ENCODE measurements around the gene IL3RA.
"Not testable (repeated sequence)": the region's sequence is repeated elsewhere in the genome, so short reads cannot be mapped to it uniquely, and the experiment has no call there.

Gene IL3RA

DNA sequence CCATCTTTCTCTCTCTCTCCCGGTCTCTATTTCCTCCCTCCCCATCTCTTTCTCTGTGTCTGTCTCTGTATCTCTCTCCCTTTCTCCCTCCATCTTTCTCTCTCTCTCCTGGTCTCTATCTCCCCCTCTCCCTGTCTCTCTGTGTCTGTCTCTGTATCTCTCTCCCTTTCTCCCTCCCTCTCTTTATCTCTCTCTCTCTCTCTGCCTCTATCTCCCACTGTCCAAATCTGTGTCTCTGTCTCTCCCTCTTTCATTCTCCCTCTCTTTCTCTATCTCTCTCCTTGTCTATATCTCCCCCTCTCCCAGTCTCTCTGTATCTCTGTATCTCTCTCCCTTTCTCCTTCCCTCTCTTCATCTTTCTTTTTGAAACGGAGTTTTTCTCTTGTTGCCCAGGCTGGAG is 23.6 kb downstream of the IL3RA start:
- no peak for DNase-seq
- no peaks in the 10 kb centered on the region for H3K27me3 ChIP-seq (ENCODE audit: insufficient read depth, low read length)
- no peak overlapping the region for H4K8ac ChIP-seq (ENCODE audit: low read depth, low read length)
- no peak overlapping the region for H3K14ac ChIP-seq (ENCODE audit: low read length)
- peaks cover 5% of the 10 kb centered on the region in 2 experiments for H3K4me1 ChIP-seq (ENCODE audit: control insufficient read depth in 1 of 2, insufficient read depth in 2 of 2, low read length in 2 of 2)
- no peak overlapping the region for H2BK120ac ChIP-seq (ENCODE audit: insufficient read depth, low read length, poor library complexity)
- no peak overlapping the region for H3K9ac ChIP-seq (ENCODE audit: low read length)
- H3K4me3 ChIP-seq (ENCODE audit: low read depth, low read length), result no peak overlapping the region
- no peak overlapping the region for H3K4ac ChIP-seq (ENCODE audit: low read depth, low read length)
- H3K79me1 ChIP-seq (ENCODE audit: low read length), result no peaks in the 10 kb centered on the region
- WGBS (ENCODE audit: extremely low coverage, insufficient coverage, insufficient read length), result no CpG with 5 or more reads among the region's 2 CpGs
- H3K23ac ChIP-seq (ENCODE audit: low read length), result no peak overlapping the region
- no peaks in the 10 kb centered on the region for H3K79me2 ChIP-seq (ENCODE audit: control insufficient read depth, insufficient read depth, low read length, poor library complexity)
- no peak overlapping the region for H2BK5ac ChIP-seq (ENCODE audit: low read depth, low read length, poor library complexity)
- H3K18ac ChIP-seq (ENCODE audit: low read length), result no peak overlapping the region
- no peak overlapping the region for H2AK5ac ChIP-seq (ENCODE audit: low read length)
- no peak overlapping the region for H3K4me2 ChIP-seq (ENCODE audit: low read length)
- no peak overlapping the region for H2AFZ ChIP-seq (ENCODE audit: insufficient read depth, low read length, poor library complexity)
- no peak overlapping the region for H3K27ac ChIP-seq (ENCODE audit: low read depth, low read length)
- no peak overlapping the region for H4K91ac ChIP-seq (ENCODE audit: low read depth, low read length)
- peaks cover 3% of the 10 kb centered on the region for H3K9me3 ChIP-seq (ENCODE audit: insufficient read depth, low read depth, low read length)
- H4K12ac ChIP-seq (ENCODE audit: low read depth, low read length), result no peak overlapping the region
- no peak overlapping the region for H2BK12ac ChIP-seq (ENCODE audit: low read length)
- no peaks in the 10 kb centered on the region for H3K36me3 ChIP-seq (ENCODE audit: control insufficient read depth in 1 of 2, insufficient read depth in 2 of 2, low read length in 2 of 2)

DNA sequence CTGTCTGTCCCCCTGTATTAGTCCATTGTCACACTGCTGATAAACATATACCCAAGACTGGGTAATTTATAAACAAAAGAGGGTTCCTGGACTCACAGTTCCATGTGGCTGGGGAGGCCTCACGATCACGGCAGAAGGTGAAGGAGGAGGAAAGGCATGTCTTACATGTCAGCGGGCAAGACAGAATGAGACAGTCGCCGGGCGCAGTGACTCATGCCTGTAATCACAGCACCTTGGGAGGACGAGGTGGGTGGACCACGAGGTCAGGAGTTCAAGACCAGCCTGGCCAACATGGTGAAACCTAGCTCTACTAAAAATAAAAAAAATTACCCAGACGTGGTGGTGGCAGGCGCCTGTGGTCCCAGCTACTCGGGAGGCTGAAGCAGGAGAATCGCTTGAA is 24.7 kb downstream of the IL3RA start:
- Histone ChIP-seq H4K12ac (ENCODE audit: low read depth, low read length) (no peak overlapping the region), H2BK5ac (ENCODE audit: low read depth, low read length, poor library complexity) (no peak overlapping the region), H2BK12ac (ENCODE audit: low read length) (no peak overlapping the region), H2BK120ac (ENCODE audit: insufficient read depth, low read length, poor library complexity) (no peak overlapping the region), H3K79me2 (ENCODE audit: control insufficient read depth, insufficient read depth, low read length, poor library complexity) (no peaks in the 10 kb centered on the region), H3K23ac (ENCODE audit: low read length) (no peak overlapping the region), H3K27me3 (ENCODE audit: insufficient read depth, low read length) (no peaks in the 10 kb centered on the region), H3K79me1 (ENCODE audit: low read length) (no peaks in the 10 kb centered on the region), H4K8ac (ENCODE audit: low read depth, low read length) (no peak overlapping the region), H3K9ac (ENCODE audit: low read length) (no peak overlapping the region), H3K4me2 (ENCODE audit: low read length) (no peak overlapping the region), H3K18ac (ENCODE audit: low read length) (no peak overlapping the region), H2AFZ (ENCODE audit: insufficient read depth, low read length, poor library complexity) (no peak overlapping the region), H4K91ac (ENCODE audit: low read depth, low read length) (no peak overlapping the region), H3K4me1 (ENCODE audit: control insufficient read depth in 1 of 2, insufficient read depth in 2 of 2, low read length in 2 of 2) (no peaks in the 10 kb centered on the region), H3K27ac (ENCODE audit: low read depth, low read length) (no peak overlapping the region), H3K4me3 (ENCODE audit: low read depth, low read length) (no peak overlapping the region), H3K36me3 (ENCODE audit: control insufficient read depth in 1 of 2, insufficient read depth in 2 of 2, low read length in 2 of 2) (no peaks in the 10 kb centered on the region), H3K4ac (ENCODE audit: low read depth, low read length) (no peak overlapping the region), H2AK5ac (ENCODE audit: low read length) (no peak overlapping the region), H3K9me3 (ENCODE audit: insufficient read depth, low read depth, low read length) (peaks cover 3% of the 10 kb centered on the region), H3K14ac (ENCODE audit: low read length) (no peak overlapping the region)
- WGBS (ENCODE audit: extremely low coverage, insufficient coverage, insufficient read length), result no CpG with 5 or more reads among the region's 12 CpGs
- no peak for DNase-seq

DNA sequence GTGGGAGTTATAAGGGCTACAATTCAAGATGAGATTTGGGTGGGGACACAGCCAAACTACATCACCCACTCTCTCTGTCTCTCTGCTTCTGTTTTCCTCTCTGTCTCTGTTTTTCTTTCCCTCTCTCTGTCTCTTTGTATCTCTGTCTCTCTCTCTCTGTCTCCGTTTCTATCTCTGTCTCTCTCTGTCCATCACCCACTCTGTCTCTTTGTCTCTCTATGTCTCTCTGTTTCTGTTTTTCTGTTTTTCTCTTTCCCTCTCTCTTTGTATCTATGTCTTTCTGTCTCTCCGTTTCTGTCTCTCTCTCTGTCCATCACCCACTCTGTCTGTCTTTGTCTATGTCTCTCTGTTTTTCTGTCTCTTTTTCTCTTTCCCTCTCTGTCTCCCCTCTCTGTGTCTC is 25.3 kb downstream of the IL3RA start:
- no peak for DNase-seq
- H2BK120ac ChIP-seq (ENCODE audit: insufficient read depth, low read length, poor library complexity), result no peak overlapping the region
- no peaks in the 10 kb centered on the region for H3K4me1 ChIP-seq (ENCODE audit: control insufficient read depth in 1 of 2, insufficient read depth in 2 of 2, low read length in 2 of 2)
- no peak overlapping the region for H2AK5ac ChIP-seq (ENCODE audit: low read length)
- no peak overlapping the region for H3K27ac ChIP-seq (ENCODE audit: low read depth, low read length)
- no peak overlapping the region for H3K4ac ChIP-seq (ENCODE audit: low read depth, low read length)
- no peak overlapping the region for H4K91ac ChIP-seq (ENCODE audit: low read depth, low read length)
- no peak overlapping the region for H4K8ac ChIP-seq (ENCODE audit: low read depth, low read length)
- no peak overlapping the region for H3K23ac ChIP-seq (ENCODE audit: low read length)
- H3K36me3 ChIP-seq (ENCODE audit: control insufficient read depth in 1 of 2, insufficient read depth in 2 of 2, low read length in 2 of 2), result no peaks in the 10 kb centered on the region
- no peak overlapping the region for H3K4me2 ChIP-seq (ENCODE audit: low read length)
- no peak overlapping the region for H2BK12ac ChIP-seq (ENCODE audit: low read length)
- no peak overlapping the region for H3K4me3 ChIP-seq (ENCODE audit: low read depth, low read length)
- H3K79me2 ChIP-seq (ENCODE audit: control insufficient read depth, insufficient read depth, low read length, poor library complexity), result no peaks in the 10 kb centered on the region
- no peak overlapping the region for H3K14ac ChIP-seq (ENCODE audit: low read length)
- WGBS (ENCODE audit: extremely low coverage, insufficient coverage, insufficient read length), result no CpG with 5 or more reads among the region's 2 CpGs
- H2BK5ac ChIP-seq (ENCODE audit: low read depth, low read length, poor library complexity), result no peak overlapping the region
- H3K27me3 ChIP-seq (ENCODE audit: insufficient read depth, low read length), result no peaks in the 10 kb centered on the region
- no peaks in the 10 kb centered on the region for H3K79me1 ChIP-seq (ENCODE audit: low read length)
- H3K18ac ChIP-seq (ENCODE audit: low read length), result no peak overlapping the region
- no peak overlapping the region for H2AFZ ChIP-seq (ENCODE audit: insufficient read depth, low read length, poor library complexity)
- no peak overlapping the region for H4K12ac ChIP-seq (ENCODE audit: low read depth, low read length)
- peaks cover 3% of the 10 kb centered on the region for H3K9me3 ChIP-seq (ENCODE audit: insufficient read depth, low read depth, low read length)
- no peak overlapping the region for H3K9ac ChIP-seq (ENCODE audit: low read length)

DNA sequence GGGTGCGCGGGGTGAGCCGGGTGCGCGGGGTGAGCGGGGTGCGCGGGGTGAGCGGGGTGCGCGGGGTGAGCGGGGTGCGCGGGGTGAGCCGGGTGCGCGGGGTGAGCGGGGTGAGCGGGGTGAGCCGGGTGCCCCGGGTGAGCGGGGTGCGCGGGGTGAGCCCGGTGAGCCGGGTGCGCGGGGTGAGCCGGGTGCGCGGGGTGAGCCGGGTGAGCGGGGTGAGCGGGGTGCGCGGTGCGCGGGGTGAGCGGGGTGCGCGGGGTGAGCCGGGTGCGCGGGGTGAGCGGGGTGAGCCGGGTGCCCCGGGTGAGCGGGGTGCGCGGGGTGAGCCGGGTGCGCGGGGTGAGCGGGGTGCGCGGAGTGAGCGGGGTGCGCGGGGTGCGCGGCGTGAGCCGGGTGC is 29.8 kb downstream of the IL3RA start:
- H2BK12ac ChIP-seq (ENCODE audit: low read length); H2AK5ac ChIP-seq (ENCODE audit: low read length); H3K79me1 ChIP-seq (ENCODE audit: low read length); H3K4me3 ChIP-seq (ENCODE audit: low read depth, low read length); H3K4ac ChIP-seq (ENCODE audit: low read depth, low read length); H4K12ac ChIP-seq (ENCODE audit: low read depth, low read length); H3K9ac ChIP-seq (ENCODE audit: low read length); H3K14ac ChIP-seq (ENCODE audit: low read length); H3K27me3 ChIP-seq (ENCODE audit: insufficient read depth, low read length); H3K27ac ChIP-seq (ENCODE audit: low read depth, low read length); H3K18ac ChIP-seq (ENCODE audit: low read length); DNase-seq; H3K36me3 ChIP-seq (ENCODE audit: control insufficient read depth in 1 of 2, insufficient read depth in 2 of 2, low read length in 2 of 2); H3K79me2 ChIP-seq (ENCODE audit: control insufficient read depth, insufficient read depth, low read length, poor library complexity); H3K4me1 ChIP-seq (ENCODE audit: control insufficient read depth in 1 of 2, insufficient read depth in 2 of 2, low read length in 2 of 2); H2BK5ac ChIP-seq (ENCODE audit: low read depth, low read length, poor library complexity); H3K4me2 ChIP-seq (ENCODE audit: low read length); H3K23ac ChIP-seq (ENCODE audit: low read length); H4K91ac ChIP-seq (ENCODE audit: low read depth, low read length); H2BK120ac ChIP-seq (ENCODE audit: insufficient read depth, low read length, poor library complexity); H2AFZ ChIP-seq (ENCODE audit: insufficient read depth, low read length, poor library complexity); H3K9me3 ChIP-seq (ENCODE audit: insufficient read depth, low read depth, low read length); H4K8ac ChIP-seq (ENCODE audit: low read depth, low read length): not testable (repeated sequence)
- no CpG with 5 or more reads among the region's 63 CpGs for WGBS (ENCODE audit: extremely low coverage, insufficient coverage, insufficient read length)

GRCh38 chrX:1368385-1368698 is 31.8 kb downstream of the IL3RA start:
- H2BK5ac ChIP-seq (ENCODE audit: low read depth, low read length, poor library complexity), result no peak overlapping the region
- H3K36me3 ChIP-seq (ENCODE audit: control insufficient read depth in 1 of 2, insufficient read depth in 2 of 2, low read length in 2 of 2), result no peaks in the 10 kb centered on the region
- no peak overlapping the region for H3K4ac ChIP-seq (ENCODE audit: low read depth, low read length)
- H4K91ac ChIP-seq (ENCODE audit: low read depth, low read length), result no peak overlapping the region
- no peaks in the 10 kb centered on the region for H3K79me1 ChIP-seq (ENCODE audit: low read length)
- no peak overlapping the region for H4K12ac ChIP-seq (ENCODE audit: low read depth, low read length)
- H3K4me3 ChIP-seq (ENCODE audit: low read depth, low read length), result no peak overlapping the region
- no peak overlapping the region for H3K27ac ChIP-seq (ENCODE audit: low read depth, low read length)
- H3K9ac ChIP-seq (ENCODE audit: low read length), result no peak overlapping the region
- H3K4me2 ChIP-seq (ENCODE audit: low read length), result no peak overlapping the region
- H4K8ac ChIP-seq (ENCODE audit: low read depth, low read length), result no peak overlapping the region
- WGBS (ENCODE audit: extremely low coverage, insufficient coverage, insufficient read length), result no CpG with 5 or more reads among the region's 4 CpGs
- no peak overlapping the region for H2AK5ac ChIP-seq (ENCODE audit: low read length)
- no peak overlapping the region for H2AFZ ChIP-seq (ENCODE audit: insufficient read depth, low read length, poor library complexity)
- H2BK120ac ChIP-seq (ENCODE audit: insufficient read depth, low read length, poor library complexity), result no peak overlapping the region
- H3K18ac ChIP-seq (ENCODE audit: low read length), result no peak overlapping the region
- no peak overlapping the region for H2BK12ac ChIP-seq (ENCODE audit: low read length)
- no peak overlapping the region for H3K14ac ChIP-seq (ENCODE audit: low read length)
- no peaks in the 10 kb centered on the region for H3K9me3 ChIP-seq (ENCODE audit: insufficient read depth, low read depth, low read length)
- no peak overlapping the region for H3K23ac ChIP-seq (ENCODE audit: low read length)
- DNase-seq, result no peak
- H3K4me1 ChIP-seq (ENCODE audit: control insufficient read depth in 1 of 2, insufficient read depth in 2 of 2, low read length in 2 of 2), result no peaks in the 10 kb centered on the region
- no peaks in the 10 kb centered on the region for H3K27me3 ChIP-seq (ENCODE audit: insufficient read depth, low read length)
- no peaks in the 10 kb centered on the region for H3K79me2 ChIP-seq (ENCODE audit: control insufficient read depth, insufficient read depth, low read length, poor library complexity)
